GM15510 (cell line): ENCODE data around the gene TRIM29.

Experiments used
- POLR2A ChIP-seq: IDR thresholded peaks from 3 replicates; pipeline ENCODE4 v1.6.1; 2011; ENCODE audit warnings: borderline replicate concordance; ENCODE audit not compliant: insufficient read length; ENCODE audit errors: extremely low read depth

The TRIM29 gene

DNA sequence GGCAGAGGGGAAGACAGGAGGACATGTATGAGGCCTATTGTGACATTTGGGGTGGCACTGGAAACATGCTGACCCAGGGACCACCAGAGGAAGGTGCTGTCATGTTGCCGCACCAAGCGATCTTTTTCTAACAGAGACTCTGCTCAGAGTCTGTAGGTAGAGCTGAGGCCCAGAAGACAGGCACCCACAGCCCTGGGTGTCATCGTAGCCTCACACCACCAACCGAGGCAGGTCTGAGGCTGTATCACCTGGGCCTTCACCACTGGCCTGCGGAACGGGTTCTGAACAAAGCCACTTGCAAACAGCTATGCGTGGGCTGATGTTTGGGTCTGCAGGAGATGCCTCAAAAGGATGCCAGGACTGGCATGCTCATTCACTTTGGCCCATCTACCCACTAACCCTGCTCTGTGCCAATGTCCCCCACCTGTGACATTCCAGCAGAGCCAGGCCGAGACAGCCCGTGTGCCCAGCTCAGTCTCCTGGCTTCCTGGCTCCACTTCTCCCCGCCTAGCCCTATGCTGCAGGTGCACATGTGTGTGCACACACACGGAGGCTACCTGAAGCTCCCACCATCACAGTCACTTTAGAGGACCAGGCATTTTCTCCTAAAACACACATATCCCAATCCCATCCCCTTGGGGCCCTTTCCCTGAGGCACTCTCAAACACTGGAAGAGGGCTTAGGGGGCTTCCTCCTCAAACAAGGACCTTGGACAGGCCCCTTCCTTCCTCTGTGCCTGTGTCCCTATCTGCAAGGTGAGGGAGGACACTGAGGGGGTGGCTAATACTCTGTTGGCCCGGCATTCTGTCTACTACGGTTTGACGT is 3.6 kb downstream of the TRIM29 start:
- TF ChIP-seq POLR2A: no peak

DNA sequence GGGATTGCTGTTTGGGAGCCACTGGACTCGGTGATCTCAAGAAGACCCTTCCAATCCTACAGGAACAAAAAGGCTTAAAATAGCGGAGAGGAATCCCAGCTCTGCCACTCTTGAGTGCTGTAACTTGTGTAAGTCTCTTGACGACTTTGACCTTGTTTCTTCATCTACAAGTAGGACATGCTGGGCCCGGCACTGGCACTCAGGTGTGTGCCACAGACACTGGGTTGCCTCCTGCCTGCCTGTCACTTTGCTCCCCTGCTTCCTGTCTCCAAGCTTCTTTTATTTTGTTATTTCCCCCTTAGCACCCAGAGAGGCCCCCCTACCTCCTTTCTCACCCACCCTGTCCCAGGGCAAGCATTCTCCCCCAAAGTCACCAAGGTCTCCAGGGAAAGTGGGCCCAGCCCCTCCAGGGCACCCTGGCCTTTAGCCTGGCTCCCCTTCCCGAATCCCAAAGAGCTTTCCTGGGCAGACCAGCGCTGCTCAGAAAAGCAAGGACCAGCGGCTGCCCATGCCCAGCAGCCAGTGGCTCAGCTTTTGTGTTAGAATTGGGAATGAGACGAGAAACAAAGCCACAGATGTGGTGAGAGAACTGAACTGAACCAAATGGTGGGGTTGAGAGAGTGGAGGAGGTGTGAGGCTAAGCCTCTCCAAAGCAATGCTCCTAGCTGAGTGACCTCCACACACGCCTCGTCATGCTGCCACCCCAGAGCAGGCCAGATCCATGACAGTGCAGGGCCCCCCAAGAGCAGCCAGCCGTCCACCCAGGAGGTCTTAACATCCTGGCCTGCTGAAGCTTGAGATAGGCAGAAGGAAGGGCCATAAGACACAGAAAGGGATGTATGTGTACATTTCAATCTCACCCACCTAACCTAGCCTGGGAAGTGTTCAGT is 4.5 kb downstream of the TRIM29 start:
- no peak for TF ChIP-seq POLR2A

GRCh38 chr11:120132645-120133185 is 5.2 kb downstream of the TRIM29 start:
- no peak for TF ChIP-seq POLR2A

DNA sequence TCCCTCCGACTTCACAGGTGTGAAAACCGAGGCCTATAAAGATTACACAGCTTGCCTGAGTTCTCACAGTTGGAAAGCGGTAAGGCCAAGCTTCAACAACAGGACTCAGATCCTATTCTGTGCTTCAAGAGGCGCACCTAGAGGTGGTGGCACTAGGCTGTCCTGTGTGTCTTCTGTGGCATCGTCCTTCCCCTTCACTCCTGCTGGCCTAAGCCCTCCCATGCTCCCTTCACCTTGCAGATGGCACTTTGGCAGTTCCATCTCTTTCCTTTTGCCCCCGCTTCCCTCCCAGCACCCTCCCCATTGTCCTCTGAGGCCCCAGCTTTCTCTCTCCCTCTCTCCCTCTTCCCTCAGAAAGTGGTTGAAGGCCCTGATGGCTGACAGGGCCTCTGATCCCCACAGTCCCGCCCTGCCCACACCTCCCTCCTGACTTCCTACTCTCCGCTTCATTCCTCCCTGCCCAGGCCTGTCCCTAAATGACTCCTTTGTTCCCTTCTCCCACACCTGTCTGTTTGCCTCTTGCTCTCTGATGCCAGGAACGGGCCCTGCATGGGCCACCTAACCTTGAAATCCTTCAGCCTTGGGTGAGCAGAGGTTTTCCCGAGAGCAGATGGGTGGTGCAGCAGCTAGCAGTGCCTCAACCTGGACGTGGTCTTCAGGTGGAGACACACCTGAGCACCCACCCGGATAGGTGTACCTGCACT is 5.8 kb downstream of the TRIM29 start:
- TF ChIP-seq POLR2A: no peak

- no peak for TF ChIP-seq POLR2A
Observed at GRCh38 chr11:120130991-120131760, 6.7 kb downstream of the TRIM29 start.

- TF ChIP-seq POLR2A: no peak
Observed at GRCh38 chr11:120130176-120130980, 7.5 kb downstream of the TRIM29 start.

GRCh38 chr11:120129570-120129969 is 8.3 kb downstream of the TRIM29 start:
- TF ChIP-seq POLR2A: no peak

DNA sequence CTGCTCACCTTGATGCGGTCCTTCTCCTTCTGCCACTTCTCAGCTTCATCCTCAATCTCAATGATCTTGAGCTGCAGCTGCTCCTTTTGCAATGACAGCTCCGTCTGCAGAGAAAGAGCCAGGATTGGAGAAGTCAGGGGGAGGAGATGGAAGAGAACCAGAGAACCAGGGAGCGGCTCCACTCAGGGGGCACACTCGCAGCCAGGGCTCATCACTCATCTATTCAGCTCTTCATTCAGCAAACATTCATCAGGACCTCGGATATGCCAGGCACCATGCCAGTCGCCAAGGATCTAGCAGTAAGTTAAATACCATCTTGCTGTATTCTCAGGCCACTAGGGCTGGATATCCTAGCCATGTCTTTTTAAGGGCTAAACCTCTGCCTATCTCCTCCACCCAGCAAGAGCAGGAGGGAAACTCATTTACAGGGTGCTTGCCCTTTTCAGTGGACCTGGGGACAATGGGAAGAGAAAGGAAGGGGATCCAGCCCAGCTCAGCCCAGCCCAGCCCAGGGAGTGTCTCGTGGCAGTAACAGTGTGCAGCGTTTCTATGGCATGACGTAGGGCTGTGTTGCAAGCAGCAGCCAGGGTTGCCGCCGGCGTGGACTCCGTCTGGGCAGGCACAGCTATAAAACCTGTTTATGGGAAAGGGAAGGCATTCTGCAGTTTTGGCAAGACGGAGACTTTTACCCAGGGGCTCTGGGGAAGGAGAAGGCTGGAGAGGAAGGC is 9.4 kb downstream of the TRIM29 start:
- TF ChIP-seq POLR2A: no peak

DNA sequence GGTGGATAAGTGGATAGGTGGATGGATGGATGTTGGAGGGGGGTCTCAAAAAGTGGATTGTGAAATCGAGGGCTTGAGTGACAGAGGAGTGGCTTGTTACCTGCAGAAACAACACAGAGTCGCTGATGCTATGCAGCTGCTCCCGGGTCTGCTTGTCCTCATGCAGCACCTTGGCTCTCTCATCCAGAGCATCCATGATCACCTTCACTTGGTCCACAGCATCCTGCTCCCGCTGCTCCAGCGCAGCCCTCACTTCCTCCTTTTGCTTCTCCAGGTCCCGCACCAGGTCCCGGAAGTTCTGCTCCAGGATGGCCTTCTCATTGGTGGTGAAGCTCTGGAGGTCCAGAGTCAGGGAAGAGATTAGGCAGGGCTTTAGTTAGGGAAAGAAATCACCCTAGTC is 10.7 kb downstream of the TRIM29 start:
- TF ChIP-seq POLR2A: no peak

GRCh38 chr11:120126620-120127019 is 11.3 kb downstream of the TRIM29 start:
- no peak for TF ChIP-seq POLR2A

GRCh38 chr11:120125509-120125908 is 12.4 kb downstream of the TRIM29 start:
- TF ChIP-seq POLR2A: no peak

- no peak for TF ChIP-seq POLR2A
Observed at GRCh38 chr11:120125024-120125423, 12.9 kb downstream of the TRIM29 start.

- TF ChIP-seq POLR2A: no peak
Observed at GRCh38 chr11:120124355-120124754, 13.6 kb downstream of the TRIM29 start.
